GM19324 (cell line): ENCODE results near the gene GASK1A.
"Not testable (repeated sequence)": the region's sequence is repeated elsewhere in the genome, so short reads cannot be mapped to it uniquely, and the experiment has no call there.

Experiments used
- ATAC-seq: cut with Tn5 transposase; IDR thresholded peaks from one replicate; pipeline ENCODE4 v1.9.1; 2021; ENCODE audit warnings: mild to moderate bottlenecking, moderate library complexity; ENCODE audit not compliant: unreplicated experiment, low FRiP score

GASK1A gene

GRCh38 chr3:42979044-42979972 lies at the start of gene GASK1A:
Gene GASK1A, plus strand, starts transcription at chr3:42979311. Its CDS starts 332 bp downstream, at chr3:42979643.
- no peak for ATAC-seq

- ATAC-seq: no peak
Observed at GRCh38 chr3:42934111-42934510, 45.0 kb upstream of the GASK1A start.

- ATAC-seq: no peak
Observed at GRCh38 chr3:42934910-42935309, 44.2 kb upstream of the GASK1A start.

GRCh38 chr3:42935472-42935871 lies 43.6 kb upstream of the GASK1A start:
- no peak for ATAC-seq

- no peak for ATAC-seq
Observed at GRCh38 chr3:42936157-42936981, 42.7 kb upstream of the GASK1A start.

GRCh38 chr3:42937334-42937733 lies 41.8 kb upstream of the GASK1A start:
- ATAC-seq: no peak

- ATAC-seq: no peak
Observed at GRCh38 chr3:42942693-42943092, 36.4 kb upstream of the GASK1A start.

- ATAC-seq: no peak
Observed at GRCh38 chr3:42946050-42946449, 33.1 kb upstream of the GASK1A start.

- ATAC-seq: no peak
Observed at GRCh38 chr3:42957573-42957972, 21.5 kb upstream of the GASK1A start.

- no peak for ATAC-seq
Observed at GRCh38 chr3:42960282-42960681, 18.8 kb upstream of the GASK1A start.

- ATAC-seq: no peak
Observed at GRCh38 chr3:42960786-42961185, 18.3 kb upstream of the GASK1A start.

GRCh38 chr3:42961633-42962032 lies 17.5 kb upstream of the GASK1A start:
- no peak for ATAC-seq

GRCh38 chr3:42963269-42963668 lies 15.8 kb upstream of the GASK1A start:
- ATAC-seq: no peak

GRCh38 chr3:42964266-42964665 lies 14.8 kb upstream of the GASK1A start:
- ATAC-seq: no peak

- no peak for ATAC-seq
Observed at GRCh38 chr3:42970557-42970956, 8.6 kb upstream of the GASK1A start.

- ATAC-seq: no peak
Observed at GRCh38 chr3:42970976-42971772, 7.9 kb upstream of the GASK1A start.

GRCh38 chr3:42974906-42975305 lies 4.2 kb upstream of the GASK1A start:
- not testable (repeated sequence) for ATAC-seq

GRCh38 chr3:42975456-42975855 lies 3.7 kb upstream of the GASK1A start:
- ATAC-seq: no peak

- no peak for ATAC-seq
Observed at GRCh38 chr3:42975955-42976354, 3.2 kb upstream of the GASK1A start.

- ATAC-seq: no peak
Observed at GRCh38 chr3:42980209-42980608, 1.1 kb downstream of the GASK1A start.

GRCh38 chr3:42980909-42981308 lies 1.8 kb downstream of the GASK1A start:
- ATAC-seq: no peak
